Measurements from ENCODE around the gene TSPAN11. TPM values are rescaled to one million over a fixed set of nuclear protein-coding genes. Genes with fewer than 3 reads are reported as not detected.

Gene TSPAN11
- total and polyA plus RNA-seq, 10 donors, result 0.26 to 4.1 (median 1.4) TPM

- TF ChIP-seq POLR2A (IDR thresholded peaks at IDR 0.05), result no peak
- no peak for TF ChIP-seq POLR2AphosphoS5 (IDR thresholded peaks at IDR 0.05)
- Histone ChIP-seq H3K27ac (no peak overlapping the region), H3K4me3 (no peak overlapping the region), H3K36me3 (no peaks in the 10 kb centered on the region), H3K9me3 (no peaks in the 10 kb centered on the region), H3K4me1 (no peaks in the 10 kb centered on the region), H3K27me3 (replicated peaks in 1 of 7) (peaks cover 0 to 8% (median 0%) of the 10 kb centered on the region in 7 donors)
- intact Hi-C loops (cut with DNase I; ENCODE audit: low total_unique reads), result no loop called here
- DNase-seq, result no peak
- 60 to 81% (median 72%) methylated on average over 3 of the region's 3 CpGs for WGBS, 5 donors
These were observed 34.5 kb downstream of the TSPAN11 start for GRCh38 chr12:30961030-30961429.

- Histone ChIP-seq H3K4me1 (no peaks in the 10 kb centered on the region), H3K36me3 (no peaks in the 10 kb centered on the region), H3K4me3 (no peak overlapping the region), H3K27ac (no peak overlapping the region), H3K27me3 (replicated peaks in 1 of 7) (peaks cover 0 to 8% (median 0%) of the 10 kb centered on the region in 7 donors), H3K9me3 (no peaks in the 10 kb centered on the region)
- DNase-seq, result no peak
- intact Hi-C loops (cut with DNase I; ENCODE audit: low total_unique reads), result no loop called here
- 85 to 96% (median 92%) methylated on average over 2 of the region's 2 CpGs for WGBS, 5 donors
- TF ChIP-seq POLR2AphosphoS5 (IDR thresholded peaks at IDR 0.05), result no peak
- TF ChIP-seq POLR2A (IDR thresholded peaks at IDR 0.05), result no peak
- TF ChIP-seq CTCF (IDR thresholded peaks at IDR 0.05 in 8 of 11, conservative IDR thresholded peaks at IDR 0.05 in 3 of 11), result no peak
These were observed 35.5 kb downstream of the TSPAN11 start for GRCh38 chr12:30962047-30962446.

- no peak overlapping the region for H3K4me3 ChIP-seq
- no peaks in the 10 kb centered on the region for H3K36me3 ChIP-seq
- TF ChIP-seq CTCF (IDR thresholded peaks at IDR 0.05 in 8 of 11, conservative IDR thresholded peaks at IDR 0.05 in 3 of 11), result no peak
- no peak for TF ChIP-seq POLR2AphosphoS5 (IDR thresholded peaks at IDR 0.05)
- TF ChIP-seq POLR2A (IDR thresholded peaks at IDR 0.05), result no peak
- peaks cover 0 to 8% (median 0%) of the 10 kb centered on the region in 7 donors for H3K27me3 ChIP-seq (replicated peaks in 1 of 7)
- peak; percentile 72 for DNase-seq
- intact Hi-C loops (cut with DNase I; ENCODE audit: low total_unique reads), result no loop called here
- H3K4me1 ChIP-seq, result no peaks in the 10 kb centered on the region
- no peaks in the 10 kb centered on the region for H3K9me3 ChIP-seq
- H3K27ac ChIP-seq, result no peak overlapping the region
- WGBS, 5 donors, result 74 to 88% (median 82%) methylated on average over 14 to 21 of the region's 21 CpGs
These were observed 37.4 kb downstream of the TSPAN11 start for GRCh38 chr12:30963709-30964564.

- H3K27ac ChIP-seq, result no peak overlapping the region
- WGBS, 5 donors, result 86 to 92% (median 88%) methylated on average over 12 to 14 of the region's 14 CpGs
- H3K9me3 ChIP-seq, result no peaks in the 10 kb centered on the region
- peak; percentile 59 for DNase-seq
- peaks cover 0 to 3% (median 0%) of the 10 kb centered on the region in 6 donors for H3K4me1 ChIP-seq
- H3K27me3 ChIP-seq (replicated peaks in 1 of 7), result peaks cover 0 to 8% (median 0%) of the 10 kb centered on the region in 7 donors
- no peaks in the 10 kb centered on the region for H3K36me3 ChIP-seq
- TF ChIP-seq CTCF (IDR thresholded peaks at IDR 0.05 in 8 of 11, conservative IDR thresholded peaks at IDR 0.05 in 3 of 11) (no peak), POLR2A (IDR thresholded peaks at IDR 0.05) (no peak)
- H3K4me3 ChIP-seq, result no peak overlapping the region
- intact Hi-C loops (cut with DNase I; ENCODE audit: low total_unique reads), result no loop called here
These were observed 38.5 kb downstream of the TSPAN11 start for GRCh38 chr12:30964896-30965612.

Data from spleen (tissue), 11 donors.